DMS 273 treated with DMSO at 0.1 percent for 48 hours (cell line): ENCODE data around the gene IFNA5.

Source experiments
- DNase-seq: peaks from one replicate; lab custom pipeline; 2025; lab: John Stamatoyannopoulos, UW

IFNA5 gene

DNA sequence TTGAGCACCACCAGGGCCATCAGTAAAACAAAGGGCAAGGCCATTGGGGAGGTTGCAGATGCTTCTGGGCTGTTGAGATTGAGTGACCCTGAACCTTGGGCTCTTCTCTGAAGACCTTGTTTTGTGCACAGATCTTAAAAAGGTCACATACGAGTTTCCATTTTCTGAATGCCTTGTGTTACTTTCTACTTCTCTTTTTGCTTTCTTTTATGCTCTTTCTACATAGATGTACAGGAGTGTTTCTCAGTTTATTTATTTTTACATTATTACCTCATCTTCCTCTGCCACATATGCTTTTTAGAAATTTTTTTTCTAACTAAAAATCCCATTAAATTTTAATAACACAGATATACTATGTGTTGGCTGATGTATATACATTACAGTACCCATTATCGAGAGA, at the start of gene IFNA5:
Gene IFNA5 (minus strand): TSS at position 101 of the 400 bp plus-strand sequence. CDS start 57 bp downstream, at position 44.
- DNase-seq = no peak

DNA sequence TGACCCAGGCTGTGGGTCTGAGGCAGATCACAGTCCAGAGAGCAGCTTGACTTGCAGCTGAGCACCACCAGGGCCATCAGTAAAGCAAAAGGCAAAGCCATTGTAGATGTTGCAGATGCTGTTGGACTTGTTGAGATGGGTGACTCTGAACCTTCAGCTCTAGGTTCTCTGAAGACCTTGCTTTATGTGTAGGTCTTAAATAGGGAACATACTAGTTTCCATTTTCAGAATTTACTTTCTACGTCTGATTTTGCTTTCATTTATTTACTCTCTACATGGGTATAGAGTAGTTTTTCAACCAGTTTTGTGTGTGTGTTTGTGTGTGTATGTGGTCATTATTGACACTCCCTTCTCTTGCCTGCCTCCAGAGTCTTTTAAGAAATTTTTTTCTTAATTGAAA, 45.7 kb upstream of the IFNA5 start, which contains the start of gene IFNA6:
Gene IFNA6 (minus strand): TSS at position 101 of the 400 bp plus-strand sequence. CDS start 0 bp downstream, at position 101.
- DNase-seq = no peak

DNA sequence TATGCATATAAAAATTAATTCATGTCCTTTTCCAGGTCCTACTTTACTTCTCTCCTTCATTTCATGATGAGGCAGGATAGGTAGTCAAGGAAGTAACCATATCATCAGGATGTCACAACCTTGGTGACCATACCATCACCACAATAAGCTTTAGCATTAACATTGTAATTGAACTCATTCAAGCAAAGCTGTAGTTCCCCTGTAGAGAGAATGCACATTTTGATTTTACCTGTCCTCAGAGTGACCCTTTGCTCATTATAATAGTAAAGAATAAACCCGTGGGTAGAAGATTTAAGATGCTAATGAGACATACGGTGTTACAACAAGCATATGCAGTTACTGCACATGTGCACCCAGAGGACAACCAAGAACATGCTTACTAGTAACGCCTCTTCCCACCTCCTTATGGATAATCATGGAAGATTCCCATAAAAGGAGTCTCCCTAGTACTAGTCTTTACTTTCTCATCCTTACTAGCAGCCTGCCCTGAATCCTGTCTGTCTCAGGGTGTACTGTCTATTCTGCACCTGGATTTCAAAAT, 43.4 kb upstream of the IFNA5 start:
- DNase-seq = no peak

DNA sequence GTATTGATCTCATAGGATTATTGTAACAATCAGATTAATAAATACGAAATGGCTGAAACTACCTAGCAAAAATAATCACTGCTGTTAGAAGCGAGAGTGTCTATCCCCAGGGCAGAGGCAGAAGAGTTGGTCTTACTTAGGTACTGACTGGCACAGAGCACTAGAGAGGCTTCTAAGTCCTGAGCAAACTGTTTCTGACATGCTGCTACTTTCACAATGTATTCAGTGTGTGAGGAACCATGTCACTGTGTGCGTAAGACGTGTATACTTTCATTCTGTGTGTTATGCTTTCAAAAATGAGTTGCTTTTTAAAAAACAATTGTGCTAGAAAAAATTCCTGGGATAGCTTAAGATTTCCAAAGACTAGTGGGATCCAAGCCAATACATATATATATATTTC, 35.6 kb upstream of the IFNA5 start:
- no peak for DNase-seq

DNA sequence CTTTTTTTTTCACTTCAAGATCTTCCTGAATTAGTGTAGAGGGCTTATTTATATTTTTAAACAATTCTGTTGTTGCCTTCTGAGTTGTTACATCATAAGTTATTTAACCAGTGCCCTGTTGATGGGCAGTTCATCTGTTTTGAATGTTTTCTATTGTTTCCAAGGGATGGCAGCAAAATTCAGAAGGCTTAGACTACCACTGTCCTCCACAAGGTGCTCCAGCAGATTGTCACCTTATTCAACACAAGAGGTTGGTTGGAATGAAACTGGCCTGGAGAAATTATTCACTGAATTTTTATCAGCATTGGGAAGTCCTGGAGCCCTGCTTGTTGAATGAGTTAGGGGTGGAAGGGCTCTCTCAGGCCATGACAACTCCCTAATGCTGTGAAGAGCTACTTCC, 31.3 kb upstream of the IFNA5 start:
- DNase-seq = no peak

DNA sequence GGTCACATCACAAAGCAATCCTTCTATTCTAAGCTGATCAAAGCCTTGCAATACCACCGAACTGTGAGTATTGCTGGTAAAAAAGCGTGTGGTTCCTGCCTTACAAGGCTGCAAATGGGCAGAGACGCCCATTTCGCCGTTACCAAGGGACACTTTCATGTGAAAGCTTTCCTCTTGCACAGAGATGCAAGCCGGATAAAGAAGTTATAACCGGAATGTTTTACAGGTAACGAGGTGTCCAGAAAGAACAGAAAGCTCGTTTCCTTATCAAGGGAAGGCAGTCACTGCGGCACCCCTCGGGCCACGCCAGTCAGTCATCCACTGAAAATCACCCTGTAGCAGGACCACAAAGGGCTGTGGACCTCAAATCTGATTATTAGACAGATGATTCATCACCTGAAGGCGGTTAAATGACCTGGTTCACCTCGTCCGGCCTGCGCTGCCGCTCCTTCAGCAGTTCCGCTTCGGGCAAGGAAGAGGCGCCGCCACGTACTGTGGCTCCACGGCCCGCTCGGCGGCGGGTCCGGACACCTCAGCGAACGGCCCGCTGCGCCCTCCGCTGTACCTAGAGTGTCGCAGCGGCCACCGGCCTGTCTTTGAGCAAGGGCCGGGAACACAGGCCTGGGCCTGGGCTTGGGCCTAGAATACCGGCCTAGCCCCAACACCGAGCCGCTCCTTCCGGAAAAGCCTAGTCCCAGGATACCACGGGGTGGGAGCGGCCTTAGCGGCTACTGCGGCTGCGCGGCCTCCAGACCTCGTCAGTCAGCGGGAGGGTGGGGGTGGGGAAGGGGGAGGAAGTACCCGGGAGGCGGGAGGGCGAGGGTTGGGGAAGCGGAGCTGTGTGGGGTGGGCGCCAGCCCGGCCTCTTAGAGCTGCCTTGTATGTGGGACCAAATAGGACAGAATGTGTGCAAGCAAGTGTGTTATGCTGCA, 29.9 kb upstream of the IFNA5 start, which contains the start of gene KLHL9:
Gene KLHL9 (minus strand): TSS at position 704 of the 932 bp plus-strand sequence. CDS start 545 bp downstream, at position 159.
- peak; percentile 46 for DNase-seq

DNA sequence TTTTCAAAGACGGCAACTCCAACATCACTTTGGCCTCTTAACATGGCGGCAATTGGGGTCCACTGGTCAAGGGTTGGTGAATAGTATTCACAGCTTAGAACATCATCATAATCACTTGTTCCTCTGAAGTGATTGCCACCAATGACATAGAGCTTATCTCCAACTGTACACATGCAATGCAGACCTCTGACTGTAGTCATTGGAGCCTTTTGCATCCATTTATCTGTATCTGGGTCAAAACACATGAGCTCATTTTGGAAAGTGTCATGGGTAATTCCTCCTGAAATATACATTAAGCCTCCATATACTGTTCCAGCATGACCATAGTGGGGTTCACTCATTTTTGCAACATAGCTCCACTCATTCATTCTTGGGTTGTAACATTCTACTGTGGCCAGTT, 28.1 kb upstream of the IFNA5 start:
- DNase-seq = no peak

DNA sequence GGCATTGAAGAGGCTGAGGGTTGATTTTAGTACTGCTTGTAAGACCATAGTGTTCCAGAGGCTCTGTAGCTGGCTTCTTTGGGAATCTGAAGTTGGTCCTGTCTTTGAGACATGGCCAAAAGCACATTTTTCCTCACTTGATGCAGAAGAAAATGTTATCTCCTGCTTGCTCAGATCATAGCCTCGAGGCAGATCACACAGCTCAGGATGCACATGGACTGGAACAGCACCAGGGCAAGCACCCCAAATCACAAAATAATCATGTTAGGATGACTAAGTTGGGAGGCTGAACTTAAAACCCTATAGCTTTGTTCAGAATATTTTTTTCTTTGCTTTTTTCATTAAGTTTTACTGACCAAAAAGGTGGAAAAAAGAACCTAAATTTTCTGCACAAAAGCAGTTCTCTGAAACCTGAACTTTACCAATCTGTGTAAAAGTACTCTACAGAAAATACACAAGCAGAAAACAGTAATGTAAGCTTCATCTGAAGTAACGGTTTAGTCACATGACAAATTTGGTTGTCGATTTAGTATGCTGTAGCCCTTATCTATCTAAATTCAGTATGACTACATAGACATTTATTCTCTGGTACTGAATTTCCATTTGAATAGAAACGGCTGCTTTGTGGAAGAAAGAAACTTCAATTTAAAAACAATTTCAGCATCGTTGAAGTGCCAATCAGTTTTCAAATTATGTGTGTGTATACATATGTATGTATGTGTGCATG, 26.7 kb upstream of the IFNA5 start:
- no peak for DNase-seq

DNA sequence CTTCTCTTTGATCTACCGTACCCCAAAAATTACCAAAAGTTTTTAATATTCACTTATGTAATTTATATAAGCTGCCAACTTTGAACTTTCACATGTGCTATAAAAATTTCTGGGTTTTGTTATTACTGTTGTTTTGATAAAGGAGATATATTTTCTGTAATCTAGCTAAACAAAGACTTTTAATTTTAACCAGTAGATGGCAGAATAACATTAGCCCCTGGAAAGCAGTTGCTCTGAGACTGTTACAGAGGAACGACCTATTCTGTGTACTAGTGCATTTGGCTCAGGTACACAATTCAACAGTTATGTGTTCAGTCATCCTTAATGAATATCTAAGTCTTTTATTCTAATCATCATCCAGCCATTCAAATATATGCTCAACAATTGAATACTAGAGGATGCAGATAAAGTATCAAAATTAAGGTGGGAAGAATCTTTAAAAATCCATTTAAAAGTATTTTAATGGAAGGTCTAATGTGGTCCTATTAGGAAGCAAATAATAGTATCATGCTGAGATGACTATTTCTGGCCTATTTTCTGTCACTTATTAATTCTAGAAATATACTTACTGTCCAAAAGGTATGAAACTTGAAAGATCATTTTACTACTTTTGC, 21.5 kb upstream of the IFNA5 start:
- no peak for DNase-seq

DNA sequence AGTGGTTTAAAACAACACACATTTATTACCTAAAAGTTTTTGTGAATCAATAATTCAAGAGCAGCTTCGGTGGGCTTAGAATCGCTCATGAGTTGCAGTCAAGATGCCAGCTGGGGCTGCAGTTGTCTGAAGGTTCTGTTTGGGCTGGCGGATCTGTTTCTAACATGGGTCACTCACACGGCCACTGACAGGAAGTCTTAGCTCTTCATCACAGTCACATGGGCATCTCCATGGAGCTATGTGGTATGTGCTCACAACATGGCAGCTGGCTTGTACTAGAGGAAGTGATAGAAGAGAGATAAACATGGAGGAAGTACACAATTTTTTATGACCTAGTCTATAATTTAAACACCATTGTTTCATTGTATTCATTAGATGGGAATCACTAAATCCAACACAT, 18.9 kb upstream of the IFNA5 start:
- no peak for DNase-seq

DNA sequence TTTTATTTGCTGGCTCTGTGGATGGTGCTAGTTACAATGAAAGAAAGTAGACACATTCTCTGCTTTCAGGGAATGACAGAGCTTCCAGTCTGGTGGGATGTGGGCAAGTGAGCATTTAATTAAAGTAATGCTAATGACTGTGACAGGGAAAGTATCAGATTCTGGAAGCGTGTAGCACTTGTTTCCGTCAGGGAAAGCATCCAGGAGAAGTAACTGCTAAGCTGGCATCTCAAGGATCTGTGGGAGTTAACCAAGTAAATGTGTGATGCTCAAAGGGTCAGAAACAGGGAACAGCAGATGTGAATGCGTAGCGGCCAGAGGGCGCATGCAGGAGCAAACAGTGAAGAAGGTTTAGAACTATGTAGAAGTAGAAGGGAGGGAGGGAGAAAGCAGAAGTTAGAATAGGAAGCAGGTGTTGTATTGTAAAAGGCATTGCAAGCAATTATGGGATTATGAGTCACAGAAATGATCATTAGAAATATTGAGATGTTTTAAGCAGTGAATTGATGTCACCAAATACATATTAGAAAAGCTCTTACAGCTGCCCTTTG, 17.9 kb upstream of the IFNA5 start:
- no peak for DNase-seq

DNA sequence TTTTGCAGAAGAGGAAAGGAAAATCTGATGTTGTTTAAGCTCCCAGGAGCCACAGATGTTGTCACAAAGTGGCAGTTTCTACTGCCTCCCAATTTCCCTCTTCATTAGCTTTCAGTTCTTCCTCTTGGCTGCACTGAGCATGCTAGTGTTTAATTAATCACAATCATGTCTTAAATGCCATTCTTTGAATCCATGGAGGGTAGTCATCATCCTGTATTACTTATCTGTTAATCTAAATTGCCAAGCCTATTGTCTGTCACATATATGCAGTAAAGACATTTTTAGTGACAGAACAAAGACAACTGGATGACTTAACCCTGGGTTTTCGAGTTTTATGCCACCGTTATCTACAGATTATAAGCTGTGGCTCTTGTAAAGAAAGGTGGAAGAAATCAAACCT, 15.4 kb upstream of the IFNA5 start:
- no peak for DNase-seq

DNA sequence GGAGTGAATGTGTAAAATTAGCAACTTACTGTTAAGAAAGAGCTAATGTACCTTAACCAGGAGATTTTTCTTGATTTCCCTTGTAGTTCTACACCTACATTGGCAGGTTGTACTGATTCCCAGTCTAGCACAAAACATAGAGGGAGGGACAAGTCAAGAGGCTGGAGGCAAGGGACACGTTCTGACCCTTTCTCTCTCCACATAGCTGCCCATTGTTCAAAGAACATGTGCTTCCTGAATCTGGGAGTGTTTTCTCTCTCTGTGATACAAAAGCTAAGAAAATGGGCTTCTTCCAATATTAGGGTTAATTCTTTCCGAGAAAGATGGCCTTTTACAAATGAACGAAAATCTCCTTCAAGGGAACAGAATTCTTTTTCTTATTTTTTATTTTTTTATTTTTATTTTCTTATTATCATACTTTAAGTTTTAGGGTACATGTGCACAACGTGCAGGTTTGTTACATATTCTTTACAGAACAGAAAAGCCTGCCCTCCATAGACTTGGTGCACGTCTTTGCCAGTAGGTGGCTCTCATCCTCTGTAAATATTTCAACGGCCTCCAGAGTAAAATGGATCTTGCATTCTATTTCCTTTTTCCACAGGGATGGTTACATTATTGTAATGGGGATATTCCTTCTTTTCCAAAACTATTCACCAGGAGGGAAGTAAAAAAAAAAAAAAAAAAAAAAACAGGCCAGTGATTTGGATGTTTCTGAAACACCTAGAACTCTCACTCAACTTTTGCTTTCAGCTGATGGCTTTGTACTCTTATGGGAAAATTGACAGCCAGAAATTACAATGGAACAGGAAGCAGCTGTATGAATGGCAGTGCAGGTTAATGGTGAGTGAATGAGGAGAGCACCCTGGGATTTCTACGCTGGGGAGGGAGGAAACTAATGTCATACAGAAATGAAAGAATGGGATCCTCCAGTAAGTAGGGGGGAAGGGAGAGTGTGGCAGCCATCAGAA, 13.1 kb upstream of the IFNA5 start:
- peak; percentile 14 for DNase-seq

DNA sequence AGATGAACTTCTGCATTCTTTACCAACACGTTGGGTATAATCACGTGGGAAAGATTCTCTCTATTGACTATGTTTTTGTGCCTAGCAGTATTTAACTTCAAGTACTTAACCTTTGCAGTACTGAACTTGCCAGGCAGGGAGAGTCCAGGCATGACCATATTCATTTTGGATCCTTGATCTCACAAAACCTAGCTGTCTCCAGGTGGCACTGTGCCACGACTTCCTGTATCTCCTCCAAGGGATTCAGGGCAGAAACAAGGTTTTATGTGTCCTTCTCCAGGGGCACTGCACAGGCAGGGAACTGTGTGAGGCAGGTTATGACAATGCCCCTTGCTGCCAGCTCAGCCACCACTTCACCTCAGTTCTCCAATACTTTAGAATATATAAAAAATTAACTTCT, 11.7 kb upstream of the IFNA5 start:
- no peak for DNase-seq

DNA sequence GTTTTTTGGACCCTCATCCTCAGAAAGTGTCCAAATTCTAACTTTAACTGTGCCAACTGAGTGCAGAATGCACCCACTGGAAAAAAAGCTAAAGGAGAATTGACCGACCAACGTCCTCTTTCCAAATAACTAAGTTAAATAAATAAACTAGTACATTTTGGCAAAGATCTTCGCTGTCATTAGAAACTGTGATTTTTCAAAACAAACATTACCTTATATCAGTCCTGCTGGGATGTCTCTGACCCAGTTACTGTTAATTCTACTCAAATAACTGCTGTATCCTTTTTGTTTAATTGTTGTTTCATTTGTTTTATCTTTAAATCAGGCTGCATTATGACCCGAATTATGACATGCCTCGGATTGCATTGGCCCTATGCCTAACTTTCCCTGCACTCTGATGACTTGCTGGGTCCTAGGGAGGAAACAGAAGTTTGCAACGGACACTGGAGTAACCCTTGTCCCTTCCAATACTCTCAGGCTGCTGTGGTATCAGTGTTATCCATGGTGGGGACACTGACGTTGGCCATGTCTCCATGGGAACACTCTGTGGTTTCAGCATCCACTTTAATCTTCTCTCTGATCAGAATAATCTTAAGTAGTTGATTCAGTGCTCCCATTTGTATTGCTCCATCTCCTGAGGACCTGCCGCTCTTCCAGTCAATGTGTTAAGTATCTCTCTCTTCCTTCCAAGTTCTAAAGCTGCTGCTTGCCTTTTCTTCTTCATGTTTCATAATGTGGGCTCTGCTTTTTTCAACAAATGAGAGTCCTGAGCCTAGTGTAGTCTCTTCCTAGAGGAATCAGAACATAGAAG, 11.1 kb upstream of the IFNA5 start:
- DNase-seq = no peak

DNA sequence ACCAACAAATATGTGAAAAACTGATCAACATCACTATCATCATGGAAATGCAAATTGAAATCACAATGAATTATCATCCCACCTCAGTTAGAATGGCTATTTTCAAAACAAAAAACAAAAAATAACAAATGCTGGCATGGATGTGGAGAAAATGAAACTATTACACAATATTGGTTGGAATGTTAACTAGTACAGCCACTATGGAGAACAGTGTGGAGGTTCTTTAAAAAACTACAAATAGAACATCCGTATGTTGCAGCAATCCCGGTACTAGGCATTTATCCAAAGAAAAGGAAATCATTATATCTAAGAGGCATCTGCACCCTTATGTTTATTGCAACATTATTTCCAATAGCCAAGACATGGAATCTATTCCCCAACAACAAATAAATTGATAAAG, 9.0 kb upstream of the IFNA5 start:
- DNase-seq = no peak

DNA sequence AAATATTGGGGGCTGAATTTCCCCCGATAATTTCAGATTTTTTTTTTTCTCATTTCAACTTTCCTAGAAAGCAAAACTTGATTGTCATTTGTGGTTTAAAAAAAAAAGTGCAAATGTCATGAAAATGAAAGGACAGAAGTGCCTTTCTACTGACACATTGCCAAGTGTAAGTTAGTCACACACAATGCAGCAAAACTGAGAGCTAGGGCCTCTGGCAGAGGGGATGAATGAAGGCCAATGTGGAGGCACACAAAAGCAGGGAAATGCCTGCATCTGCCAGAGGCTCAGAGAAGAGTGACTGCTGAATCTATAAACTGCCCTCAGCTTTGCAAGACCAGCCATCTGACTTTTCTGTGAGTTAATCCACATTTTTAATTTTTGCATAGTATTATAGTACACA, 6.8 kb upstream of the IFNA5 start:
- no peak for DNase-seq

DNA sequence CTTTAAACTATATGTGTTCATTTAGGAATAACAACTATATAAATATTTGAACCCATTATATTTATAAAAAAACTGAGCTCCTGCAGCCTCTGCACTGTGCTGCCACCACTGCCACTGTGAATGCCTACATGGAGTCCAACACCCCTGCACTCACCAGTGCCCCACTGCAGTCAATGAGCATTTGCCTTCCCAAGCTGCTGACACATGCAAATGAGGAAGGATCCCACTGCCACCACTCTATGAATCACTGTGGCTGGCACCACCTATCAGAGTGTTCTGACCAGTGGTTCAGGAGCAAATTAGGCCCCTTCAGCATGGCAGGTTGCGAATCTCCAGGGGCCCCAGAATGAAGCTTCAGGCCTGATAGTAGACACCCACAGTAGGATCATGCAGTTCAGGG, 9.1 kb downstream of the IFNA5 start:
- no peak for DNase-seq

DNA sequence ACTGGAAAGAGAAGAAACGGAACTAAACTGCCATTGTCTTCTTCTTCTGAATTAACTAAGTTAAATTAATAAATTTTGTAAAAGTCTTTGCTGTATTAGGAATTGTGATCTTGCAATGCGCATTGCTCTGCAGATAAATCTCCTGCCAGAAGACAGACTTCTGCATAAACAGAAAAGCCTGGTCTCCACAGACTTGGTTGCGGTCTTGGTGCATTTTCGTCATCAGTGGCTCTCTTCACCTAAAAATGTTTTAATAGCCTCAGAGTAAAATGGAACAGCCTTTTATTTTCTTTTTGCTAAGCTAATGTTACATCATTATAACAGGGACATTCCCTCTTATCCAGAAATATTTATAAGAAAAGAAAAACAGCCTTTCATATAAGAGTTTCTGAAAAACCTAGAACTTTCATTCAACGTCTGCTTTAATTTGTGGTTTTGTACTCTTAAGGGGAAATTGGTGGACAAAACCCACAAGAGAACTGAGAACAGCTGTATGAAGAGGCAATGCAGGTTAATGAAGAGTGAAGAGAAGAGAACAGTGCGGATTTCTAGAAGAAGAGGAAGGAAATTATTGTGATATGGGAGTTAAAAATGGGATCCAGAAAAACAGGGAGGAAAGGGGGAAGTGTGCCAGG, 10.1 kb downstream of the IFNA5 start:
- DNase-seq = no peak
